ENCODE results near the gene C1orf185. TPM values are rescaled to one million over a fixed set of nuclear protein-coding genes. Genes with fewer than 3 reads are reported as not detected.

C1orf185 gene
- total RNA-seq, 4 donors from 2014 or later, result not detected

DNA sequence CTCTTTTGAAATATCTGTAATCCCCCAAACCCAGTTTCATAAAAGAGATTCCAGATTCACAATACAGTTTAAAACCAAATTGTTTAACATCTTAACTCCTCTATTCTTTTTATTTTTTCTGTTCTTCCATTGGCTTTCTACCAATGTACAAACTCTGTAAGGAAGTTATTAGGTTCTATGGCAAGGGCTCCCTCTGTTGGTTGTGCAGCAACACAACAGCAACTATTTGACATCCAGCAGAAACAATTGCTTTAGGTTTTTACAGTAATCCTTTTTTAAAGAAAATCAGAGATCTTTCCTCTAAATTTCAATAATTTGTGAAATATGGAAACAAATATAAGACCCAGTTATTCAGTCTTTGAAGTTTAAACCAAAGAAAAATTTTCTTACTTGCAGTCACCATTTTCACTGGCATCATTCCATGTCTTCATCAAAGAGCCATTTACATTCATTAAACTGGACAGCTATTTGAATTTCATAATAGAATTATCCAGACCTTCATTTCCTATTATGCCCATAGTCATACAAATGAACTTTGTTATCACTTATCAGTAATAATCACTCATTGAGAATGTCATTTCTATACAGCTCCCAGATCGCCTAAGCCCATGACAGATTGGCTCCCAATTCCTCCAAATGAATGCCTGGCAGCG is 87.5 kb downstream of the C1orf185 start:
- H3K4me1 ChIP-seq, result no peaks in the 10 kb centered on the region
- peak in 1 of 2 donors; percentile 14 for DNase-seq (ENCODE audit: low spot score in 2 of 2)
- 37 to 50% methylated on average over 2 of the region's 2 CpGs for WGBS, 2 donors
- no peaks in the 10 kb centered on the region for H3K36me3 ChIP-seq
- H3K4me3 ChIP-seq, result no peak overlapping the region
- TF ChIP-seq POLR2A (IDR thresholded peaks at IDR 0.05) (no peak), EP300 (IDR thresholded peaks at IDR 0.05) (no peak)
- TF ChIP-seq, protein P1, sequence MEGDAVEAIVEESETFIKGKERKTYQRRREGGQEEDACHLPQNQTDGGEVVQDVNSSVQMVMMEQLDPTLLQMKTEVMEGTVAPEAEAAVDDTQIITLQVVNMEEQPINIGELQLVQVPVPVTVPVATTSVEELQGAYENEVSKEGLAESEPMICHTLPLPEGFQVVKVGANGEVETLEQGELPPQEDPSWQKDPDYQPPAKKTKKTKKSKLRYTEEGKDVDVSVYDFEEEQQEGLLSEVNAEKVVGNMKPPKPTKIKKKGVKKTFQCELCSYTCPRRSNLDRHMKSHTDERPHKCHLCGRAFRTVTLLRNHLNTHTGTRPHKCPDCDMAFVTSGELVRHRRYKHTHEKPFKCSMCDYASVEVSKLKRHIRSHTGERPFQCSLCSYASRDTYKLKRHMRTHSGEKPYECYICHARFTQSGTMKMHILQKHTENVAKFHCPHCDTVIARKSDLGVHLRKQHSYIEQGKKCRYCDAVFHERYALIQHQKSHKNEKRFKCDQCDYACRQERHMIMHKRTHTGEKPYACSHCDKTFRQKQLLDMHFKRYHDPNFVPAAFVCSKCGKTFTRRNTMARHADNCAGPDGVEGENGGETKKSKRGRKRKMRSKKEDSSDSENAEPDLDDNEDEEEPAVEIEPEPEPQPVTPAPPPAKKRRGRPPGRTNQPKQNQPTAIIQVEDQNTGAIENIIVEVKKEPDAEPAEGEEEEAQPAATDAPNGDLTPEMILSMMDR (IDR thresholded peaks at IDR 0.05), result peak; percentile 70 to 86 (median 78)
- no peak overlapping the region for H3K27ac ChIP-seq
- H3K9me3 ChIP-seq, result no peaks in the 10 kb centered on the region
- no peaks in the 10 kb centered on the region for H3K27me3 ChIP-seq

DNA sequence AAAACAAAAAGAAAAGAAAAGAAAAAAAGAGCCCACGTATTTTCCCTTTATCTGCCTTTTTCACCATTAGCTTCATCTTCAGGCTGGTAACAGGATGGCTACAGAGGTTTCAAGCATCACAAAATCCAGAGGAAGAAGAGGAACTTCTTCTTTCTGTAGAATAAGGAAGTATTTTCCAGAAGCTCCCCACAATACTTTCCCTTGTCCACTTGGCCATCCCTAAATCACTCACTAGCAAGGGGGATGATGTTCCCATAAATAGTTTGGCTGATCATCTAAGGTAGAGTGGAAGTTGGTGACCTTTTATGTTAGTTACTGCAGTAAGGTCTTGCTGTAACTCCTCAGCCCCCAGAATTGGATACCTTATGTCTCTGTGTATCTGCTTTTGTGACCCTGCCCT is 88.9 kb downstream of the C1orf185 start:
- WGBS, 2 donors, result 50 to 60% methylated on average over 1 of the region's 1 CpG
- Histone ChIP-seq H3K27ac (no peak overlapping the region), H3K27me3 (no peaks in the 10 kb centered on the region), H3K4me3 (no peak overlapping the region), H3K36me3 (no peaks in the 10 kb centered on the region), H3K9me3 (no peaks in the 10 kb centered on the region), H3K4me1 (no peaks in the 10 kb centered on the region)
- DNase-seq (ENCODE audit: low spot score in 2 of 2), result no peak
- TF ChIP-seq EP300 (IDR thresholded peaks at IDR 0.05) (no peak), POLR2A (IDR thresholded peaks at IDR 0.05) (no peak)
- TF ChIP-seq, protein P1 (IDR thresholded peaks at IDR 0.05), result no peak

DNA sequence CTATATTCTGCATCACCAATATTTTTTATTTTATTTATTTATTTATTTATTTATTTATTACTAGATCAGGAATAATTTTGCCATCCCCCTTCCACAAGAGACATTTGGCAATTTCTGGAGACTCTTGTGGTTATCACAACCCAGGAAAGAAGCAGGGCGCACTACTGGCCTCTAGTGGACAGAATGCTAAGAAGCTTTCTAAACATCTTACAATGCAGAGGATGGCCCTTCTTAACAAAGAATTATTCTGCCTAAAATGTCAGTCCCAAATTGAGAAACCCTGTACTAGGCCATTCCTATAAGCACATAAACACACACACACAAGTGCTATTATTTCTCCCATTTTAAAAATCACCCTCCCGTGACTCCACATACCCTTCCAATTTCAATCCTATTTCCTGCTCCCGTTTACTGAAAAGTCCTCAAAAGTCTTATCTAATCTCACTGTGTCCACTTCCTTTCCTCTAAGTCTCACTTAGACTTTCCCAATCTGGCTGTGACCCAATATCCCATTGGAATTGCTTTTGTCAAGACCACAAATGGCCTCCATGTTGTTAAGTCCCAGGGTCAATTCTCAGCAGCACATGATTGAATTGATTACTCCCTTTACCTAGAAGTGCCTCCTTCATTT is 90.3 kb downstream of the C1orf185 start:
- Histone ChIP-seq H3K36me3 (no peaks in the 10 kb centered on the region), H3K4me3 (no peak overlapping the region), H3K27me3 (no peaks in the 10 kb centered on the region), H3K27ac (no peak overlapping the region), H3K4me1 (no peaks in the 10 kb centered on the region), H3K9me3 (no peaks in the 10 kb centered on the region)
- TF ChIP-seq POLR2A (IDR thresholded peaks at IDR 0.05), result no peak
- no peak for TF ChIP-seq EP300 (IDR thresholded peaks at IDR 0.05)
- TF ChIP-seq, protein P1 (IDR thresholded peaks at IDR 0.05), result peak; percentile 51 to 83 (median 70)
- DNase-seq (ENCODE audit: low spot score in 2 of 2), result peak; percentile 26 to 84
- WGBS, 2 donors, result 30 to 31% methylated on average over 3 of the region's 3 CpGs

DNA sequence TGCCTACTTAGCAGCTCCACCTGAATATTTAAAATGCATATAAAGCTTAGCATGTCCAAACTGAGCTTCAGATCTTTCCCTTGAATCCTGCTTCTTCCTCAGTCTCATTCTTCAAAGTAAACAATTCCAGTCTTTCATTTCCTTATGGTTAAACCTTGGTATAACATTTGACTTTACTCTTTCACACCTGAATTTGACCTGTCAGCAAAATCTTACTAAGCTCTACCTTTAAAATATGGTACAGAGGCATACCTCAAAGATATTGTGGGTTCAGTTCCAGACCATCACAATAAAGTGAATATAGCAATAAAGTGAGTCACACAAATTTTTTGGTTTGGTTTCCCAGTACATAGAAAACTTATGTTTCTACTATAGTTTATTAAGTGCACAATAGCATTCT is 91.5 kb downstream of the C1orf185 start:
- Histone ChIP-seq H3K36me3 (no peaks in the 10 kb centered on the region), H3K9me3 (no peaks in the 10 kb centered on the region), H3K27ac (no peak overlapping the region), H3K4me1 (no peaks in the 10 kb centered on the region), H3K27me3 (no peaks in the 10 kb centered on the region), H3K4me3 (no peak overlapping the region)
- no peak for DNase-seq (ENCODE audit: low spot score in 2 of 2)
- TF ChIP-seq EP300 (IDR thresholded peaks at IDR 0.05) (no peak), POLR2A (IDR thresholded peaks at IDR 0.05) (no peak)
- TF ChIP-seq, protein P1 (IDR thresholded peaks at IDR 0.05), result no peak

Small RNAs within 50 kb of the gene (small RNA-seq; reads per million reads assigned to genes)
- not detected for gene MIR4421
- not detected for gene MIR6500
- not detected for gene RF00019

Other genes starting within 250 kb of the C1orf185 start
- 10 to 100 TPM; 25.1 to 55.7 (median 38.8) TPM for gene FAF1, start 142.0 kb upstream of the C1orf185 start, total RNA-seq
- gene CDKN2C, start 132.0 kb upstream of the C1orf185 start, total RNA-seq, result 10 to 100 TPM; 16.1 to 30.2 (median 28.5) TPM
- gene RNF11, start 134.0 kb downstream of the C1orf185 start, total RNA-seq, result 10 to 100 TPM; 56.7 to 84.3 (median 76.2) TPM
- gene TTC39A, start 228.3 kb downstream of the C1orf185 start, total RNA-seq, result 1 to 10 TPM in 1 of 4 donors, under 1 TPM in 2, not detected in 1; 0.20 to 2.4 (median 0.84) TPM

Measured in tibial nerve (tissue), 4 donors.